ENCODE results near the gene SWT1.

DNA sequence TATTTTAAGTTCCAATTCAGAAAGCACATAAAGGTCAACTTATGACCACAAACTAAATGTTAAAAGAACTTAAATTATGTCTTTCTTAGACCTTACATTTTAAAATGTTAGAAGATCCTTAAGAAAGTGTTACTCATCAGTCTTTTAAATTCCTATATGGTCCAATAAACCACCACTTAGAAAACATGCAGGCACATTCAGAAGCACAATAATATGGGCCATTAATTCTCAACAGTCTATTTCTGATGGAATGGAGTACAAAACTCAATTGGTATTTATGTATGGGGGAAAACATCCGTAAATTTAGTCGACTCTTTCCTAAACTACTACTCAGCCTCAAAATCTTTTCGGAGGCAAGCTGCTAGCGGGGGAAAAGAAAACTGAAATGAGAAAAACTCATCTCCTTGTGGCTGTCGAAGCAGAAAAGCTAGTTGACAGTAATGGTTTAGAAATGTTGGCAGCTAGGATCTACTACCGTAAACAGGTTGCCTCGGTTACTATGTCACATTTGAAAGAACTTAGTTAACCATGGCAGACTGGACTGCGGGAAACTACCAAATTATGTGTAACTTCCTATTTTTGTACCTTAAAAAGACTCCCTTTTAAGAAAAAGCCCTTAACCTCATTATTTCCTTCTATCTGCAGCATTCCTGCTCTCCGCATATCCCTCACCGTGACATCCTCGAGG lies 1.2 kb upstream of the SWT1 start:
- TF ChIP-seq POLR2A (IDR thresholded peaks at IDR 0.05) = no peak
- TF ChIP-seq, protein P1, sequence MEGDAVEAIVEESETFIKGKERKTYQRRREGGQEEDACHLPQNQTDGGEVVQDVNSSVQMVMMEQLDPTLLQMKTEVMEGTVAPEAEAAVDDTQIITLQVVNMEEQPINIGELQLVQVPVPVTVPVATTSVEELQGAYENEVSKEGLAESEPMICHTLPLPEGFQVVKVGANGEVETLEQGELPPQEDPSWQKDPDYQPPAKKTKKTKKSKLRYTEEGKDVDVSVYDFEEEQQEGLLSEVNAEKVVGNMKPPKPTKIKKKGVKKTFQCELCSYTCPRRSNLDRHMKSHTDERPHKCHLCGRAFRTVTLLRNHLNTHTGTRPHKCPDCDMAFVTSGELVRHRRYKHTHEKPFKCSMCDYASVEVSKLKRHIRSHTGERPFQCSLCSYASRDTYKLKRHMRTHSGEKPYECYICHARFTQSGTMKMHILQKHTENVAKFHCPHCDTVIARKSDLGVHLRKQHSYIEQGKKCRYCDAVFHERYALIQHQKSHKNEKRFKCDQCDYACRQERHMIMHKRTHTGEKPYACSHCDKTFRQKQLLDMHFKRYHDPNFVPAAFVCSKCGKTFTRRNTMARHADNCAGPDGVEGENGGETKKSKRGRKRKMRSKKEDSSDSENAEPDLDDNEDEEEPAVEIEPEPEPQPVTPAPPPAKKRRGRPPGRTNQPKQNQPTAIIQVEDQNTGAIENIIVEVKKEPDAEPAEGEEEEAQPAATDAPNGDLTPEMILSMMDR (IDR thresholded peaks at IDR 0.05 in 8 of 11, conservative IDR thresholded peaks at IDR 0.05 in 3 of 11) = no peak
- TF ChIP-seq POLR2AphosphoS5 (IDR thresholded peaks at IDR 0.05) = no peak

Data from spleen (tissue), 7 donors.